Caco-2 (cell line): ENCODE measurements around the gene AMH. TPM values are rescaled to one million over a fixed set of nuclear protein-coding genes. Genes with fewer than 3 reads are reported as not detected.

Experiments used
- BruUV-seq: library from RNA; stranded (reverse); fragments of 400-500 nt; replicated peaks from 2 replicates; lab custom pipeline; 2021; lab: Mats Ljungman, UMichigan
- CTCF ChIA-PET: fragments of 300-600 bp; sonication (Branson Sonifier 250); formaldehyde crosslinking; loops from one replicate; lab custom pipeline; 2022; ENCODE audit warnings: antibody characterized with exemption; lab: Charles Lee
- POLR2A ChIA-PET: fragments of 300-600 bp; sonication (Branson Sonifier 250); formaldehyde crosslinking; loops from one replicate; lab custom pipeline; 2022; ENCODE audit warnings: antibody characterized with exemption; lab: Charles Lee
- DNase-seq, 2 experiments: peaks; one replicate each; pipeline versions ENCODE4 v3.0.0 to v3.0.0-alpha.2; 2020 to 2022
- H3K27me3 ChIP-seq: replicated peaks from 2 replicates; pipeline ENCODE4 v1.6.0; 2011; ENCODE audit warnings: low read length; ENCODE audit not compliant: control insufficient read depth, insufficient read depth
- H3K36me3 ChIP-seq: 2 replicates; pipeline ENCODE4 v1.5.1; 2011; ENCODE audit warnings: low read length; ENCODE audit not compliant: control insufficient read depth, insufficient read depth
- H3K4me1 ChIP-seq: fragments of 250-450 bp; sonication (Bioruptor Pico); 2 replicates; pipeline ENCODE4 v1.5.1; 2020; ENCODE audit warnings: mild to moderate bottlenecking
- H3K4me3 ChIP-seq: 2 replicates; pipeline ENCODE4 v1.5.1; 2011; ENCODE audit warnings: low read depth, mild to moderate bottlenecking, control low read depth, low read length
- H3K9me3 ChIP-seq: fragments of 250-450 bp; sonication (Bioruptor Pico); 2 replicates; pipeline ENCODE4 v1.5.1; 2020; ENCODE audit warnings: mild to moderate bottlenecking, moderate library complexity
- H3K27ac Mint-ChIP-seq: one replicate; pipeline ENCODE4 v1.8.0; 2022; ENCODE audit warnings: mixed read lengths; ENCODE audit not compliant: unreplicated experiment
- H3K27me3 Mint-ChIP-seq: one replicate; pipeline ENCODE4 v1.8.0; 2022; ENCODE audit warnings: mixed read lengths; ENCODE audit not compliant: insufficient read depth, unreplicated experiment
- H3K36me3 Mint-ChIP-seq: one replicate; pipeline ENCODE4 v1.8.0; 2022; ENCODE audit warnings: mild to moderate bottlenecking, mixed read lengths; ENCODE audit not compliant: insufficient read depth, unreplicated experiment
- H3K4me1 Mint-ChIP-seq: one replicate; pipeline ENCODE4 v1.8.0; 2022; ENCODE audit warnings: low read depth, mixed read lengths; ENCODE audit not compliant: unreplicated experiment
- H3K4me3 Mint-ChIP-seq: one replicate; pipeline ENCODE4 v1.8.0; 2022; ENCODE audit warnings: mild to moderate bottlenecking, moderate library complexity, mixed read lengths; ENCODE audit not compliant: unreplicated experiment
- H3K9me3 Mint-ChIP-seq: one replicate; pipeline ENCODE4 v1.8.0; 2022; ENCODE audit warnings: mixed read lengths; ENCODE audit not compliant: unreplicated experiment
- intact Hi-C: fragments of 100-400 bp; cut with micrococcal nuclease; formaldehyde crosslinking; loops from one replicate; pipeline ENCODE4 v1.10.0; 2022; ENCODE audit not compliant: unreplicated experiment
- total RNA-seq: library from RNA; stranded (reverse); gene quantifications from 2 replicates; pipeline ENCODE4 v1.2.3, GENCODE V29; 2022
- TF ChIP-seq, protein P1 (sequence below), 2 experiments: fragments of 200-600 bp in 1 of 2; IDR thresholded peaks; 1 replicate in 1 of 2; 2 replicates in 1 of 2; pipeline versions ENCODE4 v1.5.1 to v1.8.0; 2011 to 2022; ENCODE audit warnings: antibody characterized with exemption in 1 of 2, control low read depth in 1 of 2, inconsistent platforms in 1 of 2, low read depth in 1 of 2, low read length in 1 of 2, mild to moderate bottlenecking in 1 of 2, moderate library complexity in 1 of 2; ENCODE audit not compliant: insufficient read depth in 1 of 2, severe bottlenecking in 1 of 2, unreplicated experiment in 1 of 2

The AMH gene
- total RNA-seq, 1 experiment from 2014 or later, result 19.4 TPM

DNA sequence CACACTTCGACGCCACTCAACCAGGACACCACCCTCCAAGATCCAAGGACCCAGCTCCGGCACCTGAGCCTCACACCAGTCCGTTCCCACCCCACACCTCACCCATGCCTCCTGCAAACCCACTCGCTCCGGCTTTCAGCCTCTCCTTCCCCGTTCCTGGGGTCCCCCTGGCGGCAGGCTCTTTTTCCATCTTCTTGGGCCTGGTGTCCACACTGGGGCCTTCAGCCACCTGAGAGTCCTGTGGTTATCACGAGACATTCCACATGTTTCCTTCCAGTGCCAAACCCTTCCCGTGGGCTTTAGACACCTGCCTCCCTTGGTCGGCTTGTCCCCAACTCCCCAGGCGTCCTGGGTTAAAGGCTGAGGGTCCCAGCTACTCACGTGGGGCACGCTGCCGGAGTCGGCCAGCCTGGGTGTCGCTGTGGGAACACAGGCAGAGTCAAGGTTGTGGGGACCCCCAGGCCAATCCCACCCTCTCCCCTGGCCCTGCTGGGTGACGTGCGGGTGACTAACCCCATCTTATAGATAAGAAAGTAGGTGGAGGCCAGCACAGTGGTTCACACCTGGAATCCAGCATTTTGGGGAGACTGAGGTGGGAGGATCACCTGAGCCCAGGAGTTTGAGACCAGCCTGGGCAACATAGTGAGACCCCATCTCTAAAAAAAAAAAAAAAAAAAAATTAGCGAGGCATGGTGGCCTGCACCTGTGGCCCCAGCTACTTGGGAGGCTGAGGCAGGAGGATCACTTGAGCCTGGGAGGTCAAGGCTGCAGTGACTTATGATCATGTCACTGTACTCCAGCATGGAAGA, 5.1 kb downstream of the AMH start:
- ChIA-PET POLR2A (interaction anchor here (0.6 kb wide), 1 partner anchor 20 kb away, joined by 5 read pairs; no protein-coding TSS in a partner anchor), CTCF (no interaction called here)

DNA sequence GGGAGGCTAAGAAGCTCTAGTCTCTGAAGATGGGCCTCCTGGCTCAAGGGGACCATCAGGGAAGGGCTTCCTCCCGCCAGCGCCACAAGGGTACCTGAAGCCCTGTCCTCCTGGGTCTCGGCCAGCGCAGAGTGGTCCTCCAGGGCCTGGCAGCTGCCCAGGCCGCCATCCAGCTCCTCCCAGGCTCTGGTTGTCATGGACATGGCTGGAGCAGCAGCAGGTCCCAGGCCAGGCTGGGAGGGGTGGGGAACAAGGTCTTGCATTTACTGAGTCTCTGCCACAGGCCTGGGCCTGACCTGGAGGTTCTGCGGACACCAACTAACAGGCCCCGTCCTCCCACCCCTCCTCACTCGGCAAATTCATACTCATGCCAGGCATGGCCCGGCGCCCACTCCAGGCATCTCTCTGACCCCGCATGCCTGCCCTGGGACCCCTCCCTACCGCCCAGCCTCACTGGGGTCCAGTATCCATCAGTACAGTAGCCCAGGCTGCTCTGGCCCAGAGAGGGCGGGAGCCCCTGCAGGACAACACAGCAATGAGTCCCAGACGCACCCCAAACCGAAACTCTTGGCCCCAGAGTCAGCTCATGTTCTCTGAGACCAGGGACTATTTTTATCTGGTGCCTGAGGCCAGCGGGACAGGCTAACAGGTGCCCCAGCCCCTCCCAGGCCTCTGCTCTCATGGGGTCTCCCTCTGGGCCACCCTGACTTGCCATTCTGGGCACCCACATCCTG, 6.2 kb downstream of the AMH start:
- H3K36me3 ChIP-seq, result no peaks in the 10 kb centered on the region
- H3K4me3 ChIP-seq, result no peak overlapping the region
- peak in 1 of 2 experiments; percentile 37 for DNase-seq
- no TSS peak for BruUV-seq
- peaks cover 30% of the 10 kb centered on the region for H3K36me3 Mint-ChIP-seq
- no peaks in the 10 kb centered on the region for H3K9me3 Mint-ChIP-seq
- no peaks in the 10 kb centered on the region for H3K27me3 Mint-ChIP-seq
- H3K4me1 Mint-ChIP-seq, result no peaks in the 10 kb centered on the region
- TF ChIP-seq, protein P1, sequence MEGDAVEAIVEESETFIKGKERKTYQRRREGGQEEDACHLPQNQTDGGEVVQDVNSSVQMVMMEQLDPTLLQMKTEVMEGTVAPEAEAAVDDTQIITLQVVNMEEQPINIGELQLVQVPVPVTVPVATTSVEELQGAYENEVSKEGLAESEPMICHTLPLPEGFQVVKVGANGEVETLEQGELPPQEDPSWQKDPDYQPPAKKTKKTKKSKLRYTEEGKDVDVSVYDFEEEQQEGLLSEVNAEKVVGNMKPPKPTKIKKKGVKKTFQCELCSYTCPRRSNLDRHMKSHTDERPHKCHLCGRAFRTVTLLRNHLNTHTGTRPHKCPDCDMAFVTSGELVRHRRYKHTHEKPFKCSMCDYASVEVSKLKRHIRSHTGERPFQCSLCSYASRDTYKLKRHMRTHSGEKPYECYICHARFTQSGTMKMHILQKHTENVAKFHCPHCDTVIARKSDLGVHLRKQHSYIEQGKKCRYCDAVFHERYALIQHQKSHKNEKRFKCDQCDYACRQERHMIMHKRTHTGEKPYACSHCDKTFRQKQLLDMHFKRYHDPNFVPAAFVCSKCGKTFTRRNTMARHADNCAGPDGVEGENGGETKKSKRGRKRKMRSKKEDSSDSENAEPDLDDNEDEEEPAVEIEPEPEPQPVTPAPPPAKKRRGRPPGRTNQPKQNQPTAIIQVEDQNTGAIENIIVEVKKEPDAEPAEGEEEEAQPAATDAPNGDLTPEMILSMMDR (IDR thresholded peaks at IDR 0.05; ENCODE audit: insufficient read depth in 1 of 2, low read depth in 1 of 2, low read length in 1 of 2, severe bottlenecking in 1 of 2, unreplicated experiment in 1 of 2), result no peak
- no peaks in the 10 kb centered on the region for H3K9me3 ChIP-seq
- no peak overlapping the region for H3K4me3 Mint-ChIP-seq
- ChIA-PET POLR2A (interaction anchor here (0.6 kb wide), 1 partner anchor 19 kb away, joined by 5 read pairs; no protein-coding TSS in a partner anchor), CTCF (no interaction called here)
- no peak overlapping the region for H3K27ac Mint-ChIP-seq
- no peaks in the 10 kb centered on the region for H3K27me3 ChIP-seq
- no peaks in the 10 kb centered on the region for H3K4me1 ChIP-seq
- intact Hi-C loops, result no loop called here

More for the DNA sequence above, 5.1 kb downstream of the AMH start:
- Mint-ChIP-seq H3K4me1 (no peaks in the 10 kb centered on the region), H3K27ac (peak overlapping the region; percentile 61), H3K36me3 (peaks cover 36% of the 10 kb centered on the region), H3K27me3 (no peaks in the 10 kb centered on the region), H3K9me3 (no peaks in the 10 kb centered on the region), H3K4me3 (no peak overlapping the region)
- no peaks in the 10 kb centered on the region for H3K36me3 ChIP-seq
- DNase-seq, result peak in 1 of 2 experiments; percentile 54
- H3K9me3 ChIP-seq, result no peaks in the 10 kb centered on the region
- TF ChIP-seq, protein P1 (IDR thresholded peaks at IDR 0.05; ENCODE audit: insufficient read depth in 1 of 2, low read depth in 1 of 2, low read length in 1 of 2, severe bottlenecking in 1 of 2, unreplicated experiment in 1 of 2), result peak in 1 of 2 experiments; percentile 25
- H3K4me3 ChIP-seq, result no peak overlapping the region
- BruUV-seq, result no TSS peak
- H3K4me1 ChIP-seq, result no peaks in the 10 kb centered on the region
- intact Hi-C loops, result no loop called here
- H3K27me3 ChIP-seq, result no peaks in the 10 kb centered on the region

DNA sequence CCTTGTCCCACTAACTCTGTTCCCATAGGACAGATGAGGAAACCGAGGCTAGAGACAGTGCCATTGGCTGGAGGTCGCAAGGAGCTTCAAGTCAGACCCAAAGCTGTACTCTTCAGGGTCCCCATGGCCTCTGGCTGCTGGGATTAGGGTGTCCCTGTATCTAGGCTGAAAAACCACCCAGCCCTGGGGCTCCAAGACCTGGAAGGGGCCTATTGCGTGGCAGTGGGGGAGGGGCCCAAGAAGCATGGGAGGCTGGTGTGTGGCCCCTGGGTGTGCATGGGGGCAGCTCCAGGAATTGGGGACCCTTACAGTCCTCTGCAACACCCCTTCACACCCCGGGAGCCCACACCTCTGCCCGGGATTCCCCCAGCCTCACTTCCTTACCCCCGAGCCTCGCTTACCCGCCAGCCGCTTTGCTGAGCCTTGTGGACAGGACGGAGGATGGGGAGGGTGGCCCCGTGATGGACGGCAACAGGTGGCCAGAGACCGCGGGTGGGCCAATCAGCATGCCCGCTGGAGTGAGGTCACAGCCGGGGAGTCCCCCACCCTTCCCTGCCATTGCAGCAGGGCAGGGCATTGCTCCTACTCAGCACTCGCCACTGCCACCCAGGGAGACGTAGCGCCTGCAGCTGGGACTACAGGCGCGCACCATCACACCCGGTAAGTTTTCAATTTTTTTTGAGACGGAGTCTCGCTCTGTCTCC, 7.0 kb downstream of the AMH start, which contains the start of gene JSRP1:
JSRP1 (minus strand) TSS at position 436 of the 704 bp plus-strand sequence. CDS start 1,103 bp downstream, outside the sequence.
- Histone ChIP-seq H3K4me3 (no peak within 1 kb of the TSS), H3K4me1 (no peaks in the 10 kb centered on the region), H3K36me3 (no peaks in the 10 kb centered on the region), H3K9me3 (no peaks in the 10 kb centered on the region), H3K27me3 (no peaks in the 10 kb centered on the region)
- intact Hi-C loops, result no loop called here
- Mint-ChIP-seq H3K9me3 (no peaks in the 10 kb centered on the region), H3K27ac (no peak within 1 kb of the TSS), H3K27me3 (no peaks in the 10 kb centered on the region), H3K4me1 (no peaks in the 10 kb centered on the region), H3K36me3 (peaks cover 24% of the 10 kb centered on the region), H3K4me3 (no peak within 1 kb of the TSS)
- BruUV-seq, result no TSS peak
- ChIA-PET CTCF (no interaction called here), POLR2A (no interaction called here)
- no peak for DNase-seq
- TF ChIP-seq, protein P1 (IDR thresholded peaks at IDR 0.05; ENCODE audit: insufficient read depth in 1 of 2, low read depth in 1 of 2, low read length in 1 of 2, severe bottlenecking in 1 of 2, unreplicated experiment in 1 of 2), result no peak
